Activated T-cell treated with anti-CD3 and anti-CD28 coated beads, Interleukin-2, amount 50 U/mL, for 4 hours (primary cell): ENCODE results near the gene HMG20A. TPM values are rescaled to one million over a fixed set of nuclear protein-coding genes. Genes with fewer than 3 reads are reported as not detected.

Experiments
- ATAC-seq, 2 donors: fragments of 200-7000 bp; cut with Tn5 transposase; one replicate each; pipeline ENCODE4 v1.10.0; 2021
- DNase-seq: peaks from one replicate; pipeline ENCODE4 v3.0.0-alpha.2; 2020
- H3K27me3 Mint-ChIP-seq: one replicate; pipeline ENCODE4 v1.8.0; 2021; ENCODE audit warnings: low read depth, mixed read lengths
- H3K36me3 Mint-ChIP-seq: one replicate; pipeline ENCODE4 v1.8.0; 2022; ENCODE audit warnings: mixed read lengths; ENCODE audit not compliant: insufficient read depth
- H3K4me1 Mint-ChIP-seq: one replicate; pipeline ENCODE4 v1.8.0; 2021; ENCODE audit warnings: low read depth, mixed read lengths
- H3K4me3 Mint-ChIP-seq: one replicate; pipeline ENCODE4 v1.8.0; 2021; ENCODE audit warnings: mild to moderate bottlenecking, moderate library complexity, mixed read lengths
- H3K9me3 Mint-ChIP-seq: one replicate; pipeline ENCODE4 v1.8.0; 2021; ENCODE audit warnings: mixed read lengths
- total RNA-seq, 3 donors: library from RNA; stranded (reverse); gene quantifications; one replicate each; pipeline ENCODE4 v1.2.1, GENCODE V29; 2021

The HMG20A gene
- total RNA-seq, 3 donors from 2014 or later, result 32.7 to 35.1 (median 34.3) TPM

- no peak for ATAC-seq
- no peak for DNase-seq
- no peaks in the 10 kb centered on the region for H3K27me3 Mint-ChIP-seq
- no peak overlapping the region for H3K4me3 Mint-ChIP-seq
- no peaks in the 10 kb centered on the region for H3K36me3 Mint-ChIP-seq
- H3K9me3 Mint-ChIP-seq, result no peaks in the 10 kb centered on the region
- H3K4me1 Mint-ChIP-seq, result peaks cover 5% of the 10 kb centered on the region
Observed at GRCh38 chr15:77499087-77499760, 78.5 kb downstream of the HMG20A start.

GRCh38 chr15:77500989-77501388 is 80.3 kb downstream of the HMG20A start:
- DNase-seq, result no peak
- peaks cover 3% of the 10 kb centered on the region for H3K4me1 Mint-ChIP-seq
- H3K36me3 Mint-ChIP-seq, result no peaks in the 10 kb centered on the region
- ATAC-seq, result no peak
- H3K9me3 Mint-ChIP-seq, result no peaks in the 10 kb centered on the region
- no peaks in the 10 kb centered on the region for H3K27me3 Mint-ChIP-seq
- no peak overlapping the region for H3K4me3 Mint-ChIP-seq

- H3K4me3 Mint-ChIP-seq, result no peak overlapping the region
- H3K27me3 Mint-ChIP-seq, result no peaks in the 10 kb centered on the region
- DNase-seq (no peak), ATAC-seq (no peak)
- no peaks in the 10 kb centered on the region for H3K9me3 Mint-ChIP-seq
- H3K4me1 Mint-ChIP-seq, result peaks cover 3% of the 10 kb centered on the region
- no peaks in the 10 kb centered on the region for H3K36me3 Mint-ChIP-seq
Observed at GRCh38 chr15:77502379-77503095, 81.8 kb downstream of the HMG20A start.

GRCh38 chr15:77503240-77503639 is 82.6 kb downstream of the HMG20A start:
- DNase-seq, result no peak
- no peak overlapping the region for H3K4me3 Mint-ChIP-seq
- ATAC-seq, result no peak
- H3K36me3 Mint-ChIP-seq, result no peaks in the 10 kb centered on the region
- no peaks in the 10 kb centered on the region for H3K27me3 Mint-ChIP-seq
- H3K9me3 Mint-ChIP-seq, result no peaks in the 10 kb centered on the region
- peaks cover 3% of the 10 kb centered on the region for H3K4me1 Mint-ChIP-seq

GRCh38 chr15:77503764-77504163 is 83.1 kb downstream of the HMG20A start:
- no peak for ATAC-seq
- DNase-seq, result no peak
- peaks cover 5% of the 10 kb centered on the region for H3K4me1 Mint-ChIP-seq
- no peaks in the 10 kb centered on the region for H3K27me3 Mint-ChIP-seq
- no peak overlapping the region for H3K4me3 Mint-ChIP-seq
- H3K36me3 Mint-ChIP-seq, result no peaks in the 10 kb centered on the region
- no peaks in the 10 kb centered on the region for H3K9me3 Mint-ChIP-seq

GRCh38 chr15:77504306-77504705 is 83.6 kb downstream of the HMG20A start:
- no peak for DNase-seq
- Mint-ChIP-seq H3K4me3 (no peak overlapping the region), H3K27me3 (no peaks in the 10 kb centered on the region), H3K9me3 (no peaks in the 10 kb centered on the region), H3K36me3 (no peaks in the 10 kb centered on the region), H3K4me1 (peaks cover 7% of the 10 kb centered on the region)
- ATAC-seq, result no peak

GRCh38 chr15:77504871-77505270 is 84.2 kb downstream of the HMG20A start:
- no peak for DNase-seq
- H3K36me3 Mint-ChIP-seq, result no peaks in the 10 kb centered on the region
- peaks cover 7% of the 10 kb centered on the region for H3K4me1 Mint-ChIP-seq
- H3K27me3 Mint-ChIP-seq, result no peaks in the 10 kb centered on the region
- no peaks in the 10 kb centered on the region for H3K9me3 Mint-ChIP-seq
- ATAC-seq, result no peak
- H3K4me3 Mint-ChIP-seq, result no peak overlapping the region

- ATAC-seq (no peak), DNase-seq (no peak)
- Mint-ChIP-seq H3K27me3 (no peaks in the 10 kb centered on the region), H3K4me3 (no peak overlapping the region), H3K4me1 (peaks cover 7% of the 10 kb centered on the region), H3K36me3 (no peaks in the 10 kb centered on the region), H3K9me3 (no peaks in the 10 kb centered on the region)
Observed at GRCh38 chr15:77505556-77505955, 84.9 kb downstream of the HMG20A start.

GRCh38 chr15:77506311-77507142 is 85.8 kb downstream of the HMG20A start:
- DNase-seq, result no peak
- H3K4me3 Mint-ChIP-seq, result no peak overlapping the region
- no peaks in the 10 kb centered on the region for H3K27me3 Mint-ChIP-seq
- ATAC-seq, result no peak
- H3K36me3 Mint-ChIP-seq, result no peaks in the 10 kb centered on the region
- peaks cover 7% of the 10 kb centered on the region for H3K4me1 Mint-ChIP-seq
- no peaks in the 10 kb centered on the region for H3K9me3 Mint-ChIP-seq

GRCh38 chr15:77507143-77507897 is 86.6 kb downstream of the HMG20A start:
- Mint-ChIP-seq H3K4me1 (peaks cover 7% of the 10 kb centered on the region), H3K4me3 (no peak overlapping the region), H3K9me3 (peaks cover 4% of the 10 kb centered on the region), H3K27me3 (no peaks in the 10 kb centered on the region), H3K36me3 (no peaks in the 10 kb centered on the region)
- ATAC-seq (no peak), DNase-seq (no peak)

- no peak for DNase-seq
- peaks cover 7% of the 10 kb centered on the region for H3K4me1 Mint-ChIP-seq
- ATAC-seq, result no peak
- H3K4me3 Mint-ChIP-seq, result no peak overlapping the region
- no peaks in the 10 kb centered on the region for H3K27me3 Mint-ChIP-seq
- H3K9me3 Mint-ChIP-seq, result peaks cover 4% of the 10 kb centered on the region
- no peaks in the 10 kb centered on the region for H3K36me3 Mint-ChIP-seq
Observed at GRCh38 chr15:77507911-77508310, 87.2 kb downstream of the HMG20A start.

GRCh38 chr15:77508541-77509243 is 88.0 kb downstream of the HMG20A start:
- no peaks in the 10 kb centered on the region for H3K27me3 Mint-ChIP-seq
- H3K9me3 Mint-ChIP-seq, result peaks cover 4% of the 10 kb centered on the region
- H3K4me1 Mint-ChIP-seq, result peaks cover 7% of the 10 kb centered on the region
- H3K4me3 Mint-ChIP-seq, result no peak overlapping the region
- DNase-seq, result no peak
- ATAC-seq, result no peak
- no peaks in the 10 kb centered on the region for H3K36me3 Mint-ChIP-seq

GRCh38 chr15:77510066-77511057 is 89.7 kb downstream of the HMG20A start:
- Mint-ChIP-seq H3K36me3 (no peaks in the 10 kb centered on the region), H3K27me3 (no peaks in the 10 kb centered on the region), H3K9me3 (peaks cover 4% of the 10 kb centered on the region), H3K4me3 (no peak overlapping the region), H3K4me1 (peaks cover 7% of the 10 kb centered on the region)
- ATAC-seq (no peak), DNase-seq (no peak)
